HEK293T (cell line): ENCODE measurements around the gene SLC38A3.

Experiments used
- BHLHE40 ChIP-seq: fragments of 450-650 bp; IDR thresholded peaks from 2 replicates; pipeline ENCODE4 v1.6.1; 2016; ENCODE audit warnings: mild to moderate bottlenecking, moderate library complexity, borderline replicate concordance
- ELF4 ChIP-seq: fragments of 450-650 bp; IDR thresholded peaks from 2 replicates; pipeline ENCODE4 v1.6.1; 2017; ENCODE audit warnings: antibody characterized with exemption
- FOXA1 ChIP-seq: fragments of 450-650 bp; IDR thresholded peaks from 2 replicates; pipeline ENCODE4 v1.6.1; 2016; ENCODE audit warnings: mild to moderate bottlenecking
- FOXK2 ChIP-seq: fragments of 450-650 bp; IDR thresholded peaks from 2 replicates; pipeline ENCODE4 v1.6.1; 2016; ENCODE audit warnings: mild to moderate bottlenecking
- FOXM1 ChIP-seq: fragments of 450-650 bp; IDR thresholded peaks from 2 replicates; pipeline ENCODE4 v1.6.1; 2017; ENCODE audit warnings: mild to moderate bottlenecking, borderline replicate concordance
- HDGF ChIP-seq: fragments of 450-650 bp; IDR thresholded peaks from 2 replicates; pipeline ENCODE4 v1.6.1; 2017; ENCODE audit warnings: antibody characterized with exemption, borderline replicate concordance
- LEF1 ChIP-seq: fragments of 450-650 bp; IDR thresholded peaks from 2 replicates; pipeline ENCODE4 v1.6.1; 2017; ENCODE audit warnings: mild to moderate bottlenecking, borderline replicate concordance
- NFRKB ChIP-seq: fragments of 450-650 bp; IDR thresholded peaks from 2 replicates; pipeline ENCODE4 v1.6.1; 2016; ENCODE audit warnings: mild to moderate bottlenecking, moderate library complexity
- PKNOX1 ChIP-seq: fragments of 450-650 bp; IDR thresholded peaks from 2 replicates; pipeline ENCODE4 v1.6.1; 2016
- SP1 ChIP-seq: fragments of 450-650 bp; IDR thresholded peaks from 2 replicates; pipeline ENCODE4 v1.6.1; 2017
- SUZ12 ChIP-seq: fragments of 450-650 bp; IDR thresholded peaks from 2 replicates; pipeline ENCODE4 v1.6.1; 2016; ENCODE audit warnings: mild to moderate bottlenecking
- TARDBP ChIP-seq: fragments of 450-650 bp; IDR thresholded peaks from 2 replicates; pipeline ENCODE4 v1.6.1; 2016

- TF ChIP-seq SP1 (no peak), HDGF (no peak), PKNOX1 (no peak), FOXK2 (no peak), FOXM1 (no peak), ELF4 (no peak), TARDBP (no peak), NFRKB (no peak), LEF1 (no peak), FOXA1 (no peak), BHLHE40 (no peak), SUZ12 (no peak)
These were observed 57.7 kb downstream of the SLC38A3 start for GRCh38 chr3:50262778-50263177.
